Ovary (tissue), 9 donors: ENCODE measurements around the gene E2F2. TPM values are rescaled to one million over a fixed set of nuclear protein-coding genes. Genes with fewer than 3 reads are reported as not detected.

Experiments used
- DNase-seq, 5 donors: peaks; one replicate each; pipeline ENCODE4 v3.0.0-alpha.2; 2019 to 2020
- H3K27ac ChIP-seq, 2 donors: fragments of 200-600 bp; one replicate each; pipeline versions ENCODE4 v1.5.1 to v1.8.0; 2019 to 2022
- H3K27me3 ChIP-seq: fragments of 200-600 bp; one replicate; pipeline ENCODE4 v1.8.0; 2022
- H3K36me3 ChIP-seq: fragments of 200-600 bp; sonication (generic); one replicate; pipeline ENCODE4 v1.5.1; 2019
- H3K4me1 ChIP-seq: one replicate; pipeline ENCODE4 v1.8.1; 2013; ENCODE audit warnings: mild to moderate bottlenecking, moderate library complexity; ENCODE audit not compliant: insufficient read depth
- H3K4me3 ChIP-seq: fragments of 200-600 bp; sonication (generic); one replicate; pipeline ENCODE4 v1.5.1; 2017
- H3K9me3 ChIP-seq, 2 donors: fragments of 200-600 bp in 1 of 2; sonication (generic) in 1 of 2; one replicate each; pipeline versions ENCODE4 v1.5.1 to v1.8.1; 2013 to 2019; ENCODE audit warnings: mild to moderate bottlenecking in 1 of 2, moderate library complexity in 1 of 2
- CTCF ChIP-seq, 3 donors: fragments of 450-650 bp in 2 of 3; fragments of 200-600 bp in 1 of 3; IDR thresholded peaks; one replicate each; pipeline versions ENCODE4 v1.5.1 to v1.8.0; 2016 to 2022; ENCODE audit warnings: antibody characterized with exemption in 3 of 3, mild to moderate bottlenecking in 1 of 3
- EP300 ChIP-seq: sonication (generic); formaldehyde crosslinking; IDR thresholded peaks from one replicate; pipeline ENCODE4 v1.6.1; 2017; ENCODE audit warnings: antibody characterized with exemption
- POLR2A ChIP-seq: fragments of 450-650 bp; IDR thresholded peaks from one replicate; pipeline ENCODE4 v1.6.1; 2017; ENCODE audit warnings: antibody characterized with exemption, mild to moderate bottlenecking, moderate library complexity
- WGBS, 3 donors: extraction: QIAGEN DNeasy Blood & Tissue Kit in 1 of 3; methylation state at CpG; one replicate each; pipeline versions ENCODE4 v1.1.5 to v1.1.7; 2013 to 2017; 5-methylcytosine and 5-hydroxymethylcytosine counted together
- intact Hi-C, 4 donors: fragments of 100-400 bp; cut with DNase I; formaldehyde crosslinking; loops; one replicate each; pipeline versions ENCODE4 v1.11.0 to v1.15.1; 2022 to 2023
- polyA plus RNA-seq, 2 donors: library from polyadenylated mRNA; stranded (reverse); fragments of 200-250 nt in 1 of 2; fragments of 350-450 nt in 1 of 2; fragmentation: Illumina TruSeq in 1 of 2; extraction: RNeasy Lipid Tissue Mini Kit (QIAGEN cat#74804) in 1 of 2; gene quantifications; one replicate each; pipeline ENCODE4 v1.2.3, GENCODE V29; 2013 to 2014
- total RNA-seq, 7 donors: library from RNA; depleted of rRNA in 2 of 7; stranded (reverse); fragments of >200 nt in 2 of 7; fragmentation: NEBNext Ultra II Directional in 3 of 7; extraction: Animal tissue kit (Norgen Biotek cat#: 25700) in 3 of 7; gene quantifications; one replicate each; pipeline versions ENCODE4 v1.1.0 to v1.2.4, GENCODE V29; 2016 to 2023
- donor health status: DM: no; HTN: no; CAD: no; lungs with moderate emphysema.
- donor health status: DM: no; HTN: no; CAD: no.
- donor health status: Bipolar disorder and iron deficiency.
- donor health status: DM: yes; HTN: yes; CAD: no.
- donor health status: DM: no; HTN: no; CAD: no.
- donor health status: DM: yes; HTN: yes; CAD: no.

E2F2 gene
- total and polyA plus RNA-seq, 9 donors, result under 0.01 to 1.1 (median 0.15) TPM; not detected in 2

- H3K9me3 ChIP-seq, result no peaks in the 10 kb centered on the region
- no peak overlapping the region for H3K4me3 ChIP-seq
- 58 to 63% (median 59%) methylated on average over 2 of the region's 2 CpGs for WGBS, 3 donors
- no peaks in the 10 kb centered on the region for H3K27me3 ChIP-seq
- H3K4me1 ChIP-seq, result peaks cover 8% of the 10 kb centered on the region
- no peak overlapping the region for H3K27ac ChIP-seq
- DNase-seq, result no peak
- TF ChIP-seq POLR2A (no peak), EP300 (no peak), CTCF (IDR thresholded peaks at IDR 0.05) (no peak)
- no peaks in the 10 kb centered on the region for H3K36me3 ChIP-seq
- intact Hi-C loops, result no loop called here
These were observed 51.4 kb downstream of the E2F2 start for GRCh38 chr1:23479666-23479941.

- Histone ChIP-seq H3K27ac (no peak overlapping the region), H3K4me3 (no peak overlapping the region), H3K27me3 (no peaks in the 10 kb centered on the region), H3K4me1 (peaks cover 8% of the 10 kb centered on the region), H3K36me3 (no peaks in the 10 kb centered on the region), H3K9me3 (no peaks in the 10 kb centered on the region)
- WGBS, 3 donors, result 31 to 36% (median 35%) methylated on average over 9 of the region's 9 CpGs
- TF ChIP-seq EP300, result no peak
- peak; percentile 63 to 77 (median 69) for DNase-seq
- intact Hi-C loops, result no loop called here
These were observed 52.0 kb downstream of the E2F2 start for GRCh38 chr1:23478896-23479665.

GRCh38 chr1:23477359-23478144 is 53.5 kb downstream of the E2F2 start:
- Histone ChIP-seq H3K27ac (no peak overlapping the region), H3K9me3 (no peaks in the 10 kb centered on the region), H3K4me3 (no peak overlapping the region), H3K27me3 (no peaks in the 10 kb centered on the region), H3K4me1 (peaks cover 5% of the 10 kb centered on the region), H3K36me3 (no peaks in the 10 kb centered on the region)
- DNase-seq, result no peak
- intact Hi-C loops, result no loop called here
- 83 to 87% (median 87%) methylated on average over 10 of the region's 10 CpGs for WGBS, 3 donors
- TF ChIP-seq POLR2A, result no peak
- no peak for TF ChIP-seq EP300
- TF ChIP-seq CTCF (IDR thresholded peaks at IDR 0.05), result no peak

GRCh38 chr1:23475641-23476040 is 55.4 kb downstream of the E2F2 start:
- DNase-seq, result no peak
- H3K36me3 ChIP-seq, result no peaks in the 10 kb centered on the region
- H3K9me3 ChIP-seq, result no peaks in the 10 kb centered on the region
- H3K4me3 ChIP-seq, result no peak overlapping the region
- H3K4me1 ChIP-seq, result peaks cover 12% of the 10 kb centered on the region
- H3K27me3 ChIP-seq, result no peaks in the 10 kb centered on the region
- TF ChIP-seq EP300, result no peak
- TF ChIP-seq CTCF (IDR thresholded peaks at IDR 0.05), result no peak
- TF ChIP-seq POLR2A, result no peak
- no peak overlapping the region for H3K27ac ChIP-seq
- intact Hi-C loops, result no loop called here
- WGBS, 3 donors, result 50 to 67% (median 66%) methylated on average over 3 of the region's 3 CpGs

GRCh38 chr1:23475134-23475628 is 55.9 kb downstream of the E2F2 start:
- no peaks in the 10 kb centered on the region for H3K36me3 ChIP-seq
- 36 to 45% (median 41%) methylated on average over 6 of the region's 6 CpGs for WGBS, 3 donors
- TF ChIP-seq EP300 (no peak), CTCF (IDR thresholded peaks at IDR 0.05) (no peak)
- H3K4me3 ChIP-seq, result no peak overlapping the region
- no peaks in the 10 kb centered on the region for H3K9me3 ChIP-seq
- peak in 2 of 5 donors; percentile 34 to 59 for DNase-seq
- H3K27ac ChIP-seq, result no peak overlapping the region
- intact Hi-C loops, result no loop called here
- H3K27me3 ChIP-seq, result no peaks in the 10 kb centered on the region
- peaks cover 16% of the 10 kb centered on the region for H3K4me1 ChIP-seq
